Epidermal melanocyte (primary cell): ENCODE measurements around the gene GPR25.

Source experiments
- DNase-seq: peaks from one replicate; pipeline ENCODE4 v3.0.0; 2011; ENCODE audit warnings: low spot score; ENCODE audit not compliant: insufficient read length

Gene GPR25

DNA sequence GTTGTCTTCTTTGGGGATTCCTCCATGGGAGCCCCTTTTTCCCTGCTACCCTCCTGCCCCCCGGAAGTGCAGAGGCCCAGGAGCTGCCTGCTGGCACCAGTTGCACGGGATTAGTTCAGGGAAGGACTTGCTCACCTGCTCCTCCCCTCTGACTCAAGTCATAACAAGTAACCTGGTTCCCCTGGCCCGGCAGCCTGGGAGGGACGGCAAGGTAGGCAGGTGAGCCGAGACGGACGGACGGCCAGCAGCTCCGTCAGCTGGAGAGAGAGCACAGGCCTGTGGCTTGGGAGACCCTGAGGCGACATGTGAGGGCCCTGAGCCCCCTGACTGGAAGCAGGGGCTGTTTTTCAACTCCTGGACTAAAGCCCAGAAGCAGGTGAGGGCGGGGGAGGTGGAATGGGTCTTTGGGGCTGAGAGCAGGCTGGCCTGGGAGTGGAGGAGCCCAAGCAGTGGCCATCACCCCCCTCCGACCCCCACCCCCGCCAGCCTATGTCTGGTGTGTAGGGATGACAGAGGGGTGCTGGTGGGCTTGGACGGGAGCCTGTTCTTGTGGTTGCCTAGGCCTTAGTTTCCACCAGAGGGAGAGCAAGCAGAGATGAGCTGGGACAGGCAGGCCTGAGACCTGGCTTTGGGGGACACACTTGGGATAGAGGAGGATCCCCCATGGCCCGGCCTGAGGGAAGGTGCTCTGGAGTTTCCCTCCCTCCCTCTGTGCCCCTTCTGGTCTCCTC, 22.1 kb downstream of the GPR25 start, which contains the start of gene INAVA:
TSS of gene INAVA (plus strand) at position 189 of the 731 bp plus-strand sequence. CDS start 3,501 bp downstream, outside the sequence.
- DNase-seq, result no peak

GRCh38 chr1:200895443-200895789, 22.6 kb downstream of the GPR25 start:
- DNase-seq, result no peak

- DNase-seq, result no peak
Measured at GRCh38 chr1:200895801-200896530, 23.2 kb downstream of the GPR25 start.

DNA sequence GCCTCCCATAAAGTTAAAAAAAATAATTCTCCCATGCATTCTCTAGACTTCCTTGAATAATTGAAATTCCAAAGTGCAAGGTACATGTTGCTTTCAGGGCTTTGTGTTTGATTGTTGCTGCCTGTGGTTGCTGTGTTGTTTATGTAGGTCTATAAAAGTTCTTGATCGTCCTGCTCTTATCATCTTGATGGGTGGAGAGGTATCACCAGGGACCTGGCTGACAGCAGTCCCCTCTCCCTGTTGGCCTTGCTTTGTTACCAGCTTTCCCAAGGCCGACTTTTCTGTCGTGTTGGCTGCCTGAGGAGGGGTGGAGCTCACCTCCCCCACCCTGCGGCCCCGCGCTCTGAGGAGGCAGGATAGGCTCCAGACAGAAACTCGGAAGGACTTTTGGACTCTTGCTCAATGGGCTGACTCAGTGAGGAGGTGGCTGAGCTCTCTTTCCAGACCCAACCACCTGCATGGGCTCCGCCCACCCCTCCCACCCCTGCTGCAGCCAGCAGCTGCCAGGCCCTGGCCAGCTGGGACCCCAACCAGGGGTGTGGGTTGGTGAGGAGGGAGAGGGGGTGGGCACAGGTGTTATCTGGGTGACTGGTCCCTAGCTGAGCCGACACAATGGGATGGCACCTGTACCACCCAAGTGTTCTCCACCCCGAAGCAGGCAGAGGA, 23.9 kb downstream of the GPR25 start:
- DNase-seq, result no peak

DNA sequence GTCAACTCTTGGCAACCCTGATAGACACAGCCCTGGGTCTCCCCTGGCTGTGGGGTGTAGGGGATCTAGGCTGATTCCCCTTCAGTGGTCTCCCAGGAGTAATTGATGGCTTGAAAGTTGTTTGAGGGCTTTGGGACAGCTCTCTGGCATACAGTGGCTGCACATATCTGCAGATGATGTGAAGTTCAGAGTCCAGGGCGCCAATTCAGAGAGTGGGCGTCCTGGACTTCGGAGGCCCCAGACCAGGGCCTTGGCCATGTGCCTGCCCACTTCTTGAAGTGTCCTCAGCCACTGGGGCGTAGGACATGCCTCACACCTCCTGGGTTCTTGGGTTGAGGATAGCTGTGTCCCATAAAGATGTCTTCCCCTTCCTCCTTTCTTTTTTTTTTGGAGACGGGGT, 24.5 kb downstream of the GPR25 start:
- no peak for DNase-seq

- DNase-seq, result no peak
Measured at GRCh38 chr1:200899015-200899386, 26.2 kb downstream of the GPR25 start.

DNA sequence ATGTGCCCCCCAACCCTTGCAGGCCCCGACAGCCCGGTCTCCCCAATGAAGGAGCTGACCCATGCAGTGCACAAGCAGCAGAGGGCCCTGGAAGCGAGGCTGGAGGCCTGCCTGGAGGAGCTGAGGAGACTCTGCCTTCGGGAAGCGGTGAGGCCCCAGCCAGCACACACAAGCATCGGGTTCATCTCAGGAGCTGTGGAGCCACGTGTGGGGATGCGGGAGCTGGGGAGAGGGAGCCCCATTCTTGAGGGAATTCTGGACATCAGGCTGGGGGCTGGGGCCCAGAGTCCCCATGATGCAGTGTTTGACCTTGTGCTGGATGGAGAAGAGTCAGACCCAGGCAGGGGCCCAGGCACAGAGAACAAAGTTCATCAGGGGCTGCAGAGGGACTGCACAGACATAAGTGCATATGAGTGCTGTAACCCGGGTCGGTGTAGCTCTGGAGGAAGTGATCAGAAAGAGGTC, 26.7 kb downstream of the GPR25 start:
- DNase-seq, result no peak

GRCh38 chr1:200899954-200900867, 27.4 kb downstream of the GPR25 start:
- no peak for DNase-seq

DNA sequence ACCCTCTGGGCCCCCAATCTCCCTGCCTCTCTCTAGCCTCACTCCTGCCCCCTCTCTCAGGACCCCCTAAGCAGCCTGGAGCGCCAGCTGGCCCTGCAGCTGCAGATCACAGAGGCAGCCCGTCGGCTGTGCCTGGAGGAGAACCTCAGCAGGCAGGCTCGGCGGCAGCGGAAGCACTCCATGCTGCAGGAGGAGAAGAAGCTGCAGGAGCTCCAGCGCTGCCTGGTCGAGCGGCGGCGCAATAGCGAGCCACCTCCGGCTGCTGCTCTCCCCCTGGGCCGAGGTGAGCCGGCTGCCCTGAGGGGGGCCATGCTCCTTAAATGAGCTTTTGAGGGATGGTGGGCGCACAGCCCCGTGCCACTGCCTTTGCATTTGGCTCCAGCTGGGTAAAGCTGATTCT, 28.1 kb downstream of the GPR25 start:
- no peak for DNase-seq

DNA sequence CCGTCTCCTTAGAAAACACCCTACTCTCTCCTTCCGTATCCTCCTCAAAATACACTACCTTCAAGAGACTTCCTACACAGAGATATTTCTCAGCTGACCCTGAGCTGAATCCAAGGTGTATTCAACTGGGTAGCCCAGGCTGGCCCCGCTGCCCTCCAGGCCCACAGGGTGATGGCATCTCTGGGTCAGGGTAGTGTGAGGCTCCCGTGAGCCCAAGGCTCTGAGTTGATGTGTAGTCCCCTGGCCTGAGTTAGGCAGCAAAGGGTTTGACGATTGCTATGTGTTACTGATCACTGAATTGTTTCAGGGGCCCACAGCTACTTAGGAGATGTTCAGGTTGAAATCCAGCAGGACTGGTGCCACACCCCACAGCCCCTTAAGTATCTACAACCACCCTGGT, 28.6 kb downstream of the GPR25 start:
- no peak for DNase-seq

DNA sequence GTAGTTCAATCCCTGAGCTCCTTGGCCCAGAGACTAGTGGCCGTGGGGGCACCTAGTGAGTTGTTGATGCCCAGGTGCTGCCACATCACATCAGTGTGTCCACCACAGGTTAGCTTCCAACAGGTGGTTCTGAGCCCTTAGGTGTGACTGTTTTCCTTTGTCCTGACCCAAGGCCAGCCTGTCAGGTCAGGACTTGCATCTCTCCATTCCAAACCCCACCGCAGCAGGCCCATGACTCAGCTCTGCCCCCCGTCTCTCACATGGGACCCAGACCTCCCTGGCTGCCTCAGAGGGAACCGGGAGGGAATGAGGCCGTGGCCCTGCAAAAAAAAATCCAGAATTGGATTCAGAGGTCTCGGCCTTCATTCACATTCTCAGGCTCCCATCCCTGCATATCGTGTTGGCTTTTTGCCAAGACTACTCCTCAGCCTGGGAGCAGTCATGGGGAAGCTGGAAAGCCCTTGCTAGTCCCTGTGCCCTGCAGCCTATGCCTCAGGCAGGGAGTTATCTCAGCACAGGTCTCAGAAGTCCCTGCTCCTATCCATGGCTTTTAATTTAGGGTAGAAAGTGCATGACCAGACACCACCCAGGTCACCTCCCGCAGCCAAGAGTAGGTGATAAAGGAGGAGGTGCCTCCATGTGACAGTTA, 29.1 kb downstream of the GPR25 start:
- no peak for DNase-seq

DNA sequence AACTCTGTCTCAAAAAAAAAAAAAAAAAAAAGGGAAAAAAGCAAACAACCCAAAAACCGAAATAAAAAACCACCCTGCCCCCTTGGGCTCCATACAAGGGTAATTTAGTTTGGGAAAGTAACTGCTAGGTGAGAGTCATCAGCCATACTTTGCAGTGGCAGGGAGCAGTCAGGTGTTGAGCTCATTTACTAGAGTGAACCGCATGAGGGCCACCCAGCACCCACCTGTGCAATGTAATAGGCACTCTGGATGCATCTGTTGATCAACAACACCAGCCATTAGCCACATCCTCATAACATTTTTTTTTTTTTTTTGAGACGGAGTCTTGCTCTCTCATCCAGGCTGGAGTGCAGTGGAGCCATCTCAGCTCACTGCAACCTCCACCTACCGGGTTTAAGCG, 31.0 kb downstream of the GPR25 start:
- DNase-seq, result no peak

- DNase-seq, result no peak
Measured at GRCh38 chr1:200904772-200905171, 32.0 kb downstream of the GPR25 start.

- no peak for DNase-seq
Measured at GRCh38 chr1:200905411-200906052, 32.8 kb downstream of the GPR25 start.

DNA sequence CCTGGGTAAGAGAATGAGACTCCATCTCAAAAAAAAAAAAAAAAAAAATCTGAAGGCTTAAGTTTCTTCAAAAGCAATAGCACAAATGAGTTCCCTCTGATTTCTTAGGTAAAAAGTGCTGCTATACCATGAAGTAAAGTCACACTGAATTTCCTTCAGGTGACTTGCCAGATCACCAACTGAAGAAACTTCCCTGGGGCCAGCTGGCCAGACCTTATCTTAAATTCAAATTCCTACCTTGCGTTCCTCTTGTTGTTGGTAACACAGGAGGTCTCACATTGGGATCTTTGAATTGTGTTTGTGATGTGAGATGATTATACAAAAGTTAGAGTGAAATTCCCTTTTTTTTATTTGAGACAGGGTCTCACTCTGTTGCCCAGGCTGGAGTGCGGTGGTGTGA, 33.7 kb downstream of the GPR25 start:
- DNase-seq, result no peak

GRCh38 chr1:200907611-200908097, 34.9 kb downstream of the GPR25 start:
- DNase-seq, result no peak

DNA sequence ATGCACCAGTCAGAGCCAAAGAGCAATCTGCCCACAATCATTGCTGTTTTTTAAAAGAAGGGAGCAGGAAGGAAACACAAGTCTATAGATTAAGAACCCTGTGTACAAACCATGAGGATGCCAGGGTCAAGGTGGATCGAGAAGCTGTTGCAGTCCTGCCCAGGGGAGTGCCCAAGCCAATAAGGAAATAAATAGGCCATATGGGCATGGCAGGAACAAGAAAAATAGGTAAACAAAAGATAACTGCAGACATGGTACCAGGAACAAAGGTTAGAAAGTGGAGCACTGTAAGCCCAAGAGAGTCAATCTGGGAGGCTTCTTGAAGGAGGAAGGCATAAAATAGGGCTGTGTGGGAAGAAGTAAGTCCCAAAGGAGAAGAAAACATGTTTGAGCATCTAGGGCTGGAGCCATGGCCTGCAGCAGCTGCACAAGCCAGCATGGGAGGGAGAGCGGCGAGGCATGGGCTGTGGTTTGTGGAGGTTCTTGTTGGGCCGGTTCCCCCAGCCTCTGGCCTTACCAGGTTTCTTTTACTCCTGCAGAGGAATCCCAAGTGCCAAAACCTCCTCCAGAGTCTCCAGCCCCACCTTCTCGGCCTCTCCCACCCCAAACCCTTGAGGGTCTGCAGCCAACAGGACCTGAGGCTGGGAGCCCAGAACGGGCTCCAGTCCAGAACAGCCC, 35.5 kb downstream of the GPR25 start:
- DNase-seq, result no peak

DNA sequence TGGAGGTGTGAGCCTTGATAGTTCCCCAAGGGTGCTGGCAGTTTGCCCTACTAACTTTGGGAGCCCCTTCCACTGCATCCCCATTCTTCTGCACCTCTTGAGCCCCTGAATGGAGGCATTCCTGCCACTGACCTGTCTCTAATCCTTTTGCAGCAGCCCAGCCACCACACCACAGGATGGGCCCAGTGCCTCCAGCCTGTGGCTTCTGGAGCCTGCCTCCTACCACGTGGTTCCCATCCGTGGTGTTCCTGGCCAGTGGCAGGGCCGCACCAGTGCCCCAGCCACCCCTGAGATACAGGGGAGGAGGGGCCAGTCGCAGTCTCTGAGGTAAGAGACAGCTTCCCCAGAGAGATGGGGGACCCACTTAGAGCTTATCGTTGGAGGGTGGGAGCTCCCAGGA, 36.3 kb downstream of the GPR25 start:
- DNase-seq, result no peak

DNA sequence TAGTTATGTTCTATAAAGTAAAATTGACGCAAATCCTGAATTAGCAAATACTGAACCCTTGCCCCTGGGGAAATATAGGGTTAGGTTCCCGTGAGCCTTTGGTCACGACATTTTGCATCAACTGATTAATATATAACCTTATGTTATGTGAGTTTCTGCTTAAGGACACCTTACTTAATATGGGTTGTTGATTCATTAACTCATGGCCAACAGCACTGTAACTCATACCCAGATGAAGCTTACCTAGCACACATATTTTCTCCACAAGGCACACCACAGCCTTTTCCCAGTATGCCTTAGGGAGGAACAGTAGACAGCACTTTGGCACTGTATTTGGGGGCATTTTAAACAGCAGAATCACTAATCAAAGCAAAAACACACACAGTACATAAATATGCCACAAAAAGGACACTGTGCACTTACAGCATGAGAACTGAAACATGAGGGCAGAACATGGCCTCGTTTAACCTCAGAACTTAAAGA, 37.0 kb downstream of the GPR25 start:
- DNase-seq, result no peak
